NT2/D1 (cell line): Measurements from ENCODE around the gene PARD6A.

Experiments
- YY1 ChIP-seq: IDR thresholded peaks from 2 replicates; pipeline ENCODE4 v1.6.1; 2011; ENCODE audit not compliant: insufficient read length, insufficient read depth
- ZNF274 ChIP-seq: IDR thresholded peaks from 2 replicates; pipeline ENCODE4 v1.6.1; 2011; ENCODE audit warnings: mild to moderate bottlenecking, low read depth, low read length

DNA sequence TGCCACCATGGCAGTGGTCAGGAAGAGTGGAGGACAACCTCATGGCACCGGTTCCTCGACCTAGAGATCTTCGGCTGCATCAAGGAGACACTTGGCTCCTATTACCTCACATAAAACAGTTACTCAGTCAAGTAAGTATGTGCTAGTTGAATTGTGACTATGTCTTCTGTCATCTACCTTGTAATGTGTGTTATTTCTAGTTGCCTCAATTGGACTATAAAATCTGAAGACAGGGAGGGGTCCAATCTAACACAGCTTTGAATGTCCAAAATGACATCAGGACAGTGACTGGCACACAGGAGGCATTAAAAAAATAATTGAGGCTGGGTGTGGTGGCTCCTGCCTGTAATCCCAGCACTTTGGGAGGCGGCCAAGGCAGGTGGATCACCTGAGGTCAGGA lies 23.0 kb downstream of the PARD6A start:
- TF ChIP-seq ZNF274 (no peak), YY1 (no peak)
